ENCODE data around the gene HDAC9.

Gene HDAC9

GRCh38 chr7:18940593-18941134 lies 445.1 kb downstream of the HDAC9 start:
- Histone ChIP-seq H3K27ac (ENCODE audit: low read depth, low read length) (no peak overlapping the region), H3F3A (ENCODE audit: insufficient read depth) (no peaks in the 10 kb centered on the region), H3K27me3 (ENCODE audit: low read length) (no peaks in the 10 kb centered on the region), H2AFZ (ENCODE audit: low read depth, low read length, severe bottlenecking) (no peak overlapping the region), H3K36me3 (ENCODE audit: low read length) (no peaks in the 10 kb centered on the region), H3K9me2 (replicated peaks; ENCODE audit: insufficient read depth, low read length) (no peaks in the 10 kb centered on the region), H3K4me2 (ENCODE audit: low read depth, low read length, poor library complexity, severe bottlenecking) (no peak overlapping the region), H4K20me1 (ENCODE audit: low read depth, low read length) (no peaks in the 10 kb centered on the region), H3K9me3 (ENCODE audit: insufficient read depth, low read length) (no peaks in the 10 kb centered on the region), H3K9ac (ENCODE audit: low read length) (no peak overlapping the region), H3K4me3 (ENCODE audit: insufficient read depth, low read length, poor library complexity, severe bottlenecking) (no peak overlapping the region), H3K79me2 (ENCODE audit: insufficient read depth, low read length) (no peaks in the 10 kb centered on the region)
- TF ChIP-seq CTCF (IDR thresholded peaks at IDR 0.05; ENCODE audit: insufficient read depth, low read length, poor library complexity, severe bottlenecking) (no peak), EZH2phosphoT487 (conservative IDR thresholded peaks at IDR 0.05; ENCODE audit: low read length) (no peak)

DNA sequence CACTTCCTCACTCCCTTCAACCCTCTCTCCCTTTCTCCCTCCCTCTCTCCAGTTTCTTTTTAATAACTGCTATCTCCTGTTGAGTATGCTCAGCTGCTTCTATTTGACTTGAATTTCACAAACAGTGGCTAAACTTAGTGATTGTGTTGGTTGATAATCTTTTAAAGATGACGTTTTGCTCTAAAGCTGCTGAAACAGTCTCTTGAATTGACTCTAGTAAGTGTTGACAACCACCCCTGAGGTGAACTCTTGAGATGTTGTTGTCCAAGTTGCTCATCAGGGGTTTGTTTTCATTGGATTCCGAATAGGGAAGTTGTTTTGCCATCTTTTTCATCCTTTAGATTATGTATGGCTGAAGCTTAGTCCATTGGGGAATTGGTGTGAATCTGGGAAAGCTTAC lies 445.7 kb downstream of the HDAC9 start:
- Histone ChIP-seq H3F3A (ENCODE audit: insufficient read depth) (no peaks in the 10 kb centered on the region), H3K27ac (ENCODE audit: low read depth, low read length) (no peak overlapping the region), H3K4me2 (ENCODE audit: low read depth, low read length, poor library complexity, severe bottlenecking) (no peak overlapping the region), H3K79me2 (ENCODE audit: insufficient read depth, low read length) (no peaks in the 10 kb centered on the region), H3K9me3 (ENCODE audit: insufficient read depth, low read length) (no peaks in the 10 kb centered on the region), H3K9ac (ENCODE audit: low read length) (no peak overlapping the region), H3K36me3 (ENCODE audit: low read length) (no peaks in the 10 kb centered on the region), H3K4me3 (ENCODE audit: insufficient read depth, low read length, poor library complexity, severe bottlenecking) (no peak overlapping the region), H3K9me2 (replicated peaks; ENCODE audit: insufficient read depth, low read length) (no peaks in the 10 kb centered on the region), H4K20me1 (ENCODE audit: low read depth, low read length) (no peaks in the 10 kb centered on the region), H3K27me3 (ENCODE audit: low read length) (no peaks in the 10 kb centered on the region), H2AFZ (ENCODE audit: low read depth, low read length, severe bottlenecking) (no peak overlapping the region)
- no peak for TF ChIP-seq CTCF (IDR thresholded peaks at IDR 0.05; ENCODE audit: insufficient read depth, low read length, poor library complexity, severe bottlenecking)
- no peak for TF ChIP-seq EZH2phosphoT487 (conservative IDR thresholded peaks at IDR 0.05; ENCODE audit: low read length)

DNA sequence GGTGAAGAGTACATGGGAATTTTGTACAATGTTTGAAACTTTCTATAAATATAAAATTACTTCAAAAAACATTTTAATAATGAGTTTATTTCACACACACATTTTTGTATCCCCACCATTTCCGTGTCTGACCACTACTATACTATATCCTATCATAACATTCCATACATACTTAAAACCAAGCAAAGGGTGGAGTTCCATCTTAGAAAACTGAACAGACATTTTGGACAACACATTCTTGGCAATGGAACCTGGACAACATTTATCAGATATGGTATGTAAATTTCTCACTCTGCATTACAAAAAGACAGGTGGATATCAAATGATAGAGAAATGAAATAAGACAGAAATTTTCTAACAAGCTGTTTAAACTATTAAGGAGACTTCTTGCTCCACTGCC lies 453.0 kb downstream of the HDAC9 start:
- Histone ChIP-seq H3K27me3 (ENCODE audit: low read length) (no peaks in the 10 kb centered on the region), H2AFZ (ENCODE audit: low read depth, low read length, severe bottlenecking) (no peak overlapping the region), H3K4me2 (ENCODE audit: low read depth, low read length, poor library complexity, severe bottlenecking) (no peak overlapping the region), H3K9me2 (replicated peaks; ENCODE audit: insufficient read depth, low read length) (no peaks in the 10 kb centered on the region), H4K20me1 (ENCODE audit: low read depth, low read length) (no peaks in the 10 kb centered on the region), H3K79me2 (ENCODE audit: insufficient read depth, low read length) (no peaks in the 10 kb centered on the region), H3K4me3 (ENCODE audit: insufficient read depth, low read length, poor library complexity, severe bottlenecking) (no peak overlapping the region), H3F3A (ENCODE audit: insufficient read depth) (no peaks in the 10 kb centered on the region), H3K27ac (ENCODE audit: low read depth, low read length) (no peak overlapping the region), H3K36me3 (ENCODE audit: low read length) (no peaks in the 10 kb centered on the region), H3K9me3 (ENCODE audit: insufficient read depth, low read length) (no peaks in the 10 kb centered on the region), H3K9ac (ENCODE audit: low read length) (no peak overlapping the region)
- TF ChIP-seq CTCF (IDR thresholded peaks at IDR 0.05; ENCODE audit: insufficient read depth, low read length, poor library complexity, severe bottlenecking) (no peak), EZH2phosphoT487 (conservative IDR thresholded peaks at IDR 0.05; ENCODE audit: low read length) (no peak)
